Thoracic aorta (tissue), 2 donors: ENCODE data around the gene CCDC183. TPM values are rescaled to one million over a fixed set of nuclear protein-coding genes. Genes with fewer than 3 reads are reported as not detected.

Experiments
- ATAC-seq: fragments of 150-250 bp; one replicate; pipeline ENCODE4 v1.8.0; 2017; ENCODE audit warnings: low read depth; ENCODE audit not compliant: insufficient number of reproducible peaks, low FRiP score
- DNase-seq: peaks from one replicate; pipeline ENCODE4 v3.0.0-alpha.2; 2020; ENCODE audit warnings: low spot score
- H3K27ac ChIP-seq, 2 donors: fragments of 200-600 bp; sonication (generic); 1 replicate in 1 of 2; 2 replicates in 1 of 2; pipeline ENCODE4 v1.5.1; 2016; ENCODE audit warnings: mild to moderate bottlenecking in 2 of 2, moderate library complexity in 2 of 2
- H3K27me3 ChIP-seq: fragments of 200-600 bp; sonication (generic); replicated peaks from 2 replicates; pipeline ENCODE4 v1.6.0; 2016; ENCODE audit warnings: mild to moderate bottlenecking; ENCODE audit not compliant: insufficient read depth
- H3K36me3 ChIP-seq: fragments of 200-600 bp; sonication (generic); one replicate; pipeline ENCODE4 v1.5.1; 2016
- H3K4me1 ChIP-seq, 2 donors: fragments of 200-600 bp; sonication (generic); 1 replicate in 1 of 2; 2 replicates in 1 of 2; pipeline versions ENCODE4 v1.5.1 to v1.6.0; 2016; ENCODE audit warnings: low read depth in 2 of 2, mild to moderate bottlenecking in 1 of 2; ENCODE audit not compliant: control insufficient read depth in 1 of 2
- H3K4me3 ChIP-seq: fragments of 200-600 bp; sonication (generic); 2 replicates; pipeline ENCODE4 v1.5.1; 2016; ENCODE audit warnings: mild to moderate bottlenecking
- H3K9me3 ChIP-seq: fragments of 200-600 bp; sonication (generic); 2 replicates; pipeline ENCODE4 v1.5.1; 2016
- total RNA-seq, 2 donors: library from RNA; depleted of rRNA; stranded (reverse); fragments of >200 nt; gene quantifications; one replicate each; pipeline versions ENCODE4 v1.1.0 to v1.2.3, GENCODE V29; 2016
- TF ChIP-seq, protein P1 (sequence below): fragments of 200-600 bp; sonication (generic); IDR thresholded peaks from one replicate; pipeline ENCODE4 v1.5.1; 2019; ENCODE audit warnings: antibody characterized with exemption

CCDC183 gene
- total RNA-seq, 2 donors from 2014 or later = 0.68 to 0.71 TPM

DNA sequence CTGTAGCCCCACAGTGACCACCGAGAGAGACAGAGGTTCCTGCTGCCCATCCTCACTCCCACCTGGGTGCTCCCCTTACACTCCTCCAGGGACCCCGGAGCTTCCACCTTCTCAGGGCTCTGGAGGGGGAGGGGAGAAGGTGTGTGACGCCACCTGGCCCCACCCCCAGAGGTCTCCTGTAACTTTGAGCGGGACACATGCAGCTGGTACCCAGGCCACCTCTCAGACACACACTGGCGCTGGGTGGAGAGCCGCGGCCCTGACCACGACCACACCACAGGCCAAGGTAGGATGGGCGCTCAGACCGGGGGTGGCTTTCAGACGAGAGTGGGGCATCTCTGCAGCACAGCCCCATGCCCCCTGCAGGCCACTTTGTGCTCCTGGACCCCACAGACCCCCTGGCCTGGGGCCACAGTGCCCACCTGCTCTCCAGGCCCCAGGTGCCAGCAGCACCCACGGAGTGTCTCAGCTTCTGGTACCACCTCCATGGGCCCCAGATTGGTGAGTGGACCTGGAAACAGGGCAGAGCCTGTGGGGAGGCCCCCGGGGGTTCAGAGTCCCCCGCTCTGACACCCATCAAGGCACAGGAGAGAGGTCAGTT lies 60.5 kb downstream of the CCDC183 start:
- H3K4me1 ChIP-seq = peaks cover 0 to 18% of the 10 kb centered on the region in 2 donors
- no peaks in the 10 kb centered on the region for H3K36me3 ChIP-seq
- ATAC-seq (no peak), DNase-seq (no peak)
- TF ChIP-seq, protein P1, sequence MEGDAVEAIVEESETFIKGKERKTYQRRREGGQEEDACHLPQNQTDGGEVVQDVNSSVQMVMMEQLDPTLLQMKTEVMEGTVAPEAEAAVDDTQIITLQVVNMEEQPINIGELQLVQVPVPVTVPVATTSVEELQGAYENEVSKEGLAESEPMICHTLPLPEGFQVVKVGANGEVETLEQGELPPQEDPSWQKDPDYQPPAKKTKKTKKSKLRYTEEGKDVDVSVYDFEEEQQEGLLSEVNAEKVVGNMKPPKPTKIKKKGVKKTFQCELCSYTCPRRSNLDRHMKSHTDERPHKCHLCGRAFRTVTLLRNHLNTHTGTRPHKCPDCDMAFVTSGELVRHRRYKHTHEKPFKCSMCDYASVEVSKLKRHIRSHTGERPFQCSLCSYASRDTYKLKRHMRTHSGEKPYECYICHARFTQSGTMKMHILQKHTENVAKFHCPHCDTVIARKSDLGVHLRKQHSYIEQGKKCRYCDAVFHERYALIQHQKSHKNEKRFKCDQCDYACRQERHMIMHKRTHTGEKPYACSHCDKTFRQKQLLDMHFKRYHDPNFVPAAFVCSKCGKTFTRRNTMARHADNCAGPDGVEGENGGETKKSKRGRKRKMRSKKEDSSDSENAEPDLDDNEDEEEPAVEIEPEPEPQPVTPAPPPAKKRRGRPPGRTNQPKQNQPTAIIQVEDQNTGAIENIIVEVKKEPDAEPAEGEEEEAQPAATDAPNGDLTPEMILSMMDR = no peak
- H3K4me3 ChIP-seq = no peak overlapping the region
- H3K27me3 ChIP-seq = no peaks in the 10 kb centered on the region
- no peaks in the 10 kb centered on the region for H3K9me3 ChIP-seq
- no peak overlapping the region for H3K27ac ChIP-seq

DNA sequence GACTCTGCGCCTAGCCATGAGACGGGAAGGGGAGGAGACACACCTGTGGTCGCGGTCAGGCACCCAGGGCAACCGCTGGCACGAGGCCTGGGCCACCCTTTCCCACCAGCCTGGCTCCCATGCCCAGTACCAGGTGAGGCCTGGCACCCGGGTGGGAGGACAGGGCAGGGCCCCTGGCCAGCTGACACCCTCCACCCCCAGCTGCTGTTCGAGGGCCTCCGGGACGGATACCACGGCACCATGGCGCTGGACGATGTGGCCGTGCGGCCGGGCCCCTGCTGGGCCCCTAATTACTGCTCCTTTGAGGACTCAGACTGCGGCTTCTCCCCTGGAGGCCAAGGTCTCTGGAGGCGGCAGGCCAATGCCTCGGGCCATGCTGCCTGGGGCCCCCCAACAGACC lies 61.0 kb downstream of the CCDC183 start:
- no peak overlapping the region for H3K4me3 ChIP-seq
- DNase-seq = no peak
- H3K36me3 ChIP-seq = peaks cover 1% of the 10 kb centered on the region
- no peaks in the 10 kb centered on the region for H3K9me3 ChIP-seq
- H3K27me3 ChIP-seq = no peaks in the 10 kb centered on the region
- no peak for ATAC-seq
- TF ChIP-seq, protein P1 = no peak
- H3K27ac ChIP-seq = no peak overlapping the region
- peaks cover 0 to 18% of the 10 kb centered on the region in 2 donors for H3K4me1 ChIP-seq

Other genes starting within 250 kb of the CCDC183 start
- 10 to 100 TPM; 42.0 to 56.5 TPM for gene EGFL7, start 133.4 kb upstream of the CCDC183 start, total RNA-seq
- 10 to 100 TPM; 50.2 to 66.8 TPM for gene AGPAT2, start 108.9 kb upstream of the CCDC183 start, total RNA-seq
- gene DIPK1B, start 83.8 kb upstream of the CCDC183 start, total RNA-seq = 1 to 10 TPM; 4.8 to 6.9 TPM
- gene LCN10, start 53.4 kb upstream of the CCDC183 start, total RNA-seq = 1 to 10 TPM; 3.1 to 9.4 TPM
- 10 to 100 TPM in 1 of 2 donors, 1 to 10 TPM in 1; 4.5 to 25.3 TPM for gene LCN6, start 47.8 kb upstream of the CCDC183 start, total RNA-seq
- gene LCN8, start 38.1 kb upstream of the CCDC183 start, total RNA-seq = not detected
- gene LCN15, start 31.8 kb upstream of the CCDC183 start, total RNA-seq = not detected
- gene TMEM141, start 5.0 kb upstream of the CCDC183 start, total RNA-seq = 10 to 100 TPM; 12.8 to 37.8 TPM
- gene RABL6, start 11.6 kb downstream of the CCDC183 start, total RNA-seq = 10 to 100 TPM; 61.7 to 86.2 TPM
- gene AJM1, start 46.1 kb downstream of the CCDC183 start, total RNA-seq = 1 to 10 TPM; 7.3 to 9.2 TPM
- 10 to 100 TPM; 37.5 to 92.1 TPM for gene PHPT1, start 53.1 kb downstream of the CCDC183 start, total RNA-seq
- gene MAMDC4, start 56.0 kb downstream of the CCDC183 start, total RNA-seq = 1 to 10 TPM; 1.8 to 2.8 TPM
- gene EDF1, start 70.0 kb downstream of the CCDC183 start, total RNA-seq = 100 to 1,000 TPM; 200 to 240 TPM
- 10 to 100 TPM; 11.6 to 12.9 TPM for gene TRAF2, start 90.2 kb downstream of the CCDC183 start, total RNA-seq
- gene FBXW5, start 148.4 kb downstream of the CCDC183 start, total RNA-seq = 100 to 1,000 TPM; 176 to 383 TPM
- gene C8G, start 148.9 kb downstream of the CCDC183 start, total RNA-seq = not detected
- gene LCN12, start 155.9 kb downstream of the CCDC183 start, total RNA-seq = under 1 TPM in 1 of 2 donors, not detected in 1; 0.27 TPM
- 10 to 100 TPM; 66.1 to 89.5 TPM for gene PTGDS, start 181.2 kb downstream of the CCDC183 start, total RNA-seq
- not detected for gene LCNL1, start 186.7 kb downstream of the CCDC183 start, total RNA-seq
- gene PAXX, start 196.1 kb downstream of the CCDC183 start, total RNA-seq = 10 to 100 TPM; 49.9 to 57.3 TPM
- 1 to 10 TPM; 1.4 to 8.7 TPM for gene CLIC3, start 200.2 kb downstream of the CCDC183 start, total RNA-seq
- gene ABCA2, start 231.9 kb downstream of the CCDC183 start, total RNA-seq = 10 to 100 TPM; 37.2 to 60.5 TPM
- gene FUT7, start 235.8 kb downstream of the CCDC183 start, total RNA-seq = not detected
- gene NPDC1, start 249.8 kb downstream of the CCDC183 start, total RNA-seq = 10 to 100 TPM; 71.5 to 95.8 TPM